ENCODE data around the gene VSIG8.

DNA sequence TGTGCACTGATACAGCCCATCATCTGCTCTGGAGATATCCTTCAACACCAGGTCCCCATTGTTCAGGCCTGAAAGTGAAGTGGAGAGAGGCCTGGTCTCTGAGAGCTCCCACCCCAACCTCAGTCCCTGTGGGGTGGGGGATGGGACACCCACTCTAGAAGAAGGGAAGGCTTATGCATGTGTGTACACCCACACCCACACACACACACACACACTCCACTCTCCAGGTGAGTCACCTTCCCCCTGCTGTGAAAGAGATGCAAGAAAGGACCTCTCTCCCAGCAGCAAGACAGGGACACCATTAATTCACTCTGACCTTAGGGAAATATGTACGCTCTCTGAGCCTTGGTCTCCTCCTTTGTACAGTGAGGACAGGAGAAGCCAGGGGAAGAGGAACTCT, 5.9 kb downstream of the VSIG8 start:
- TF ChIP-seq CTCF (IDR thresholded peaks at IDR 0.05; ENCODE audit: low read length) (no peak), EZH2phosphoT487 (IDR thresholded peaks at IDR 0.05; ENCODE audit: low read length) (no peak)

Data from MM.1S (cell line).